Sigmoid colon (tissue), 7 donors: ENCODE measurements around the gene OR2A2. TPM values are rescaled to one million over a fixed set of nuclear protein-coding genes. Genes with fewer than 3 reads are reported as not detected.

Experiments used
- DNase-seq: peaks from one replicate; pipeline ENCODE4 v3.0.0-alpha.2; 2019
- H3K27ac ChIP-seq, 4 donors: fragments of 200-600 bp; sonication (generic); one replicate each; pipeline ENCODE4 v1.5.1; 2016 to 2019; ENCODE audit warnings: mild to moderate bottlenecking in 1 of 4
- H3K27me3 ChIP-seq, 3 donors: fragments of 200-600 bp; sonication (generic); one replicate each; pipeline ENCODE4 v1.5.1; 2019; ENCODE audit warnings: mild to moderate bottlenecking in 1 of 3
- H3K36me3 ChIP-seq, 4 donors: fragments of 200-600 bp; sonication (generic); one replicate each; pipeline ENCODE4 v1.5.1; 2016 to 2019
- H3K4me1 ChIP-seq, 4 donors: fragments of 200-600 bp; sonication (generic); one replicate each; pipeline ENCODE4 v1.5.1; 2017 to 2019
- H3K4me3 ChIP-seq, 4 donors: fragments of 200-600 bp; sonication (generic); one replicate each; pipeline ENCODE4 v1.5.1; 2017 to 2019; ENCODE audit warnings: mild to moderate bottlenecking in 2 of 4, moderate library complexity in 1 of 4
- H3K9me3 ChIP-seq, 4 donors: fragments of 200-600 bp in 3 of 4; sonication (generic) in 3 of 4; one replicate each; pipeline versions ENCODE4 v1.5.1 to v1.6.1; 2013 to 2019
- CTCF ChIP-seq, 4 experiments: fragments of 450-650 bp in 3 of 4; fragments of 200-600 bp in 1 of 4; IDR thresholded peaks; one replicate each; pipeline ENCODE4 v1.5.1; 2016 to 2019; ENCODE audit warnings: antibody characterized with exemption in 4 of 4, mild to moderate bottlenecking in 3 of 4, moderate library complexity in 2 of 4
- EP300 ChIP-seq, 4 donors: sonication (generic); formaldehyde crosslinking; IDR thresholded peaks; one replicate each; pipeline ENCODE4 v1.6.1; 2017; ENCODE audit warnings: antibody characterized with exemption in 4 of 4
- POLR2A ChIP-seq, 2 donors: fragments of 450-650 bp; IDR thresholded peaks; one replicate each; pipeline ENCODE4 v1.6.1; 2016; ENCODE audit warnings: antibody characterized with exemption in 2 of 2, mild to moderate bottlenecking in 2 of 2, moderate library complexity in 2 of 2
- POLR2AphosphoS5 ChIP-seq, 4 donors: sonication (generic); formaldehyde crosslinking; IDR thresholded peaks; one replicate each; pipeline ENCODE4 v1.6.1; 2017; ENCODE audit warnings: antibody characterized with exemption in 4 of 4
- WGBS, 2 donors: extraction: QIAGEN DNeasy Blood & Tissue Kit; methylation state at CpG; one replicate each; pipeline ENCODE4 v1.1.7; 2013; 5-methylcytosine and 5-hydroxymethylcytosine counted together
- intact Hi-C: fragments of 100-400 bp; cut with DNase I; formaldehyde crosslinking; loops from one replicate; pipeline ENCODE4 v1.15.1; 2023
- polyA plus RNA-seq, 3 donors: library from polyadenylated mRNA; stranded (reverse); fragments of 200-250 nt; gene quantifications; one replicate each; pipeline ENCODE4 v1.2.3, GENCODE V29; 2013
- total RNA-seq, 4 donors: library from RNA; depleted of rRNA; stranded (reverse); fragments of >200 nt; gene quantifications; one replicate each; pipeline ENCODE4 v1.1.0, GENCODE V29; 2016
- donor health status: healthy with polysubstance abuse.
- donor health status: Bipolar disorder and iron deficiency.
- donor health status: healthy.

Gene OR2A2
- total RNA-seq (not detected), polyA plus RNA-seq (not detected)

- 90 to 98% methylated on average over 2 of the region's 2 CpGs for WGBS, 2 donors
- H3K4me3 ChIP-seq, result no peak within 1 kb of the TSS
- DNase-seq, result no peak
- intact Hi-C loops, result no loop called here
- no peak within 1 kb of the TSS for H3K27ac ChIP-seq
- TF ChIP-seq POLR2AphosphoS5 (IDR thresholded peaks at IDR 0.05) (no peak), CTCF (IDR thresholded peaks at IDR 0.05) (no peak), POLR2A (IDR thresholded peaks at IDR 0.05) (no peak), EP300 (IDR thresholded peaks at IDR 0.05) (no peak)
- no peaks in the 10 kb centered on the region for H3K27me3 ChIP-seq
- no peaks in the 10 kb centered on the region for H3K4me1 ChIP-seq
- no peaks in the 10 kb centered on the region for H3K9me3 ChIP-seq
- H3K36me3 ChIP-seq, result no peaks in the 10 kb centered on the region
Measured at GRCh38 chr7:144109283-144109682, at the start of gene OR2A2. Gene OR2A2 (plus strand): TSS chr7:144109583. CDS start chr7:144109583, 0 bp downstream.

- intact Hi-C loops, result no loop called here
- no peak for DNase-seq
- 36 to 57% methylated on average over 3 of the region's 3 CpGs for WGBS, 2 donors
- no peak overlapping the region for H3K4me3 ChIP-seq
- peaks cover 0 to 1% (median 0%) of the 10 kb centered on the region in 4 donors for H3K9me3 ChIP-seq
- no peaks in the 10 kb centered on the region for H3K36me3 ChIP-seq
- TF ChIP-seq POLR2AphosphoS5 (IDR thresholded peaks at IDR 0.05) (no peak), CTCF (IDR thresholded peaks at IDR 0.05) (no peak), POLR2A (IDR thresholded peaks at IDR 0.05) (no peak), EP300 (IDR thresholded peaks at IDR 0.05) (no peak)
- H3K27ac ChIP-seq, result no peak overlapping the region
- no peaks in the 10 kb centered on the region for H3K27me3 ChIP-seq
- H3K4me1 ChIP-seq, result no peaks in the 10 kb centered on the region
Measured at GRCh38 chr7:144063710-144064109, 45.7 kb upstream of the OR2A2 start.

- Histone ChIP-seq H3K9me3 (no peaks in the 10 kb centered on the region), H3K27ac (no peak within 1 kb of the TSS), H3K4me3 (no peak within 1 kb of the TSS), H3K4me1 (no peaks in the 10 kb centered on the region), H3K27me3 (no peaks in the 10 kb centered on the region), H3K36me3 (no peaks in the 10 kb centered on the region)
- WGBS, 2 donors, result 72 to 88% methylated on average over 1 of the region's 1 CpG
- intact Hi-C loops, result no loop called here
- DNase-seq, result no peak
- TF ChIP-seq CTCF (IDR thresholded peaks at IDR 0.05), result no peak
- TF ChIP-seq POLR2A (IDR thresholded peaks at IDR 0.05), result no peak
- TF ChIP-seq POLR2AphosphoS5 (IDR thresholded peaks at IDR 0.05), result no peak
- no peak for TF ChIP-seq EP300 (IDR thresholded peaks at IDR 0.05)
Measured at GRCh38 chr7:144069511-144069910, 39.9 kb upstream of the OR2A2 start, which contains the start of gene OR2A25. Gene OR2A25 (plus strand): TSS chr7:144069811. CDS start chr7:144074220, 4,409 bp downstream.

- no peak for DNase-seq
- 69 to 74% methylated on average over 2 of the region's 2 CpGs for WGBS, 2 donors
- no peaks in the 10 kb centered on the region for H3K4me1 ChIP-seq
- no peaks in the 10 kb centered on the region for H3K36me3 ChIP-seq
- TF ChIP-seq POLR2AphosphoS5 (IDR thresholded peaks at IDR 0.05) (no peak), EP300 (IDR thresholded peaks at IDR 0.05) (no peak), CTCF (IDR thresholded peaks at IDR 0.05) (no peak), POLR2A (IDR thresholded peaks at IDR 0.05) (no peak)
- no peak overlapping the region for H3K27ac ChIP-seq
- H3K27me3 ChIP-seq, result no peaks in the 10 kb centered on the region
- no peaks in the 10 kb centered on the region for H3K9me3 ChIP-seq
- H3K4me3 ChIP-seq, result no peak overlapping the region
- intact Hi-C loops, result no loop called here
Measured at GRCh38 chr7:144069953-144070352, 39.4 kb upstream of the OR2A2 start.

- Histone ChIP-seq H3K4me1 (no peaks in the 10 kb centered on the region), H3K36me3 (no peaks in the 10 kb centered on the region), H3K9me3 (no peaks in the 10 kb centered on the region), H3K27me3 (no peaks in the 10 kb centered on the region), H3K4me3 (no peak overlapping the region), H3K27ac (no peak overlapping the region)
- intact Hi-C loops, result no loop called here
- DNase-seq, result no peak
- TF ChIP-seq POLR2AphosphoS5 (IDR thresholded peaks at IDR 0.05) (no peak), POLR2A (IDR thresholded peaks at IDR 0.05) (no peak), CTCF (IDR thresholded peaks at IDR 0.05) (no peak)
- 90 to 94% methylated on average over 8 of the region's 8 CpGs for WGBS, 2 donors
Measured at GRCh38 chr7:144074374-144074773, 35.0 kb upstream of the OR2A2 start.
